Epithelial cell of proximal tubule (primary cell): Measurements from ENCODE around the gene ALDH7A1. TPM values are rescaled to one million over a fixed set of nuclear protein-coding genes. Genes with fewer than 3 reads are reported as not detected.
"Not testable (repeated sequence)": the region's sequence is repeated elsewhere in the genome, so short reads cannot be mapped to it uniquely, and the experiment has no call there.

Experiments used
- DNase-seq: peaks from one replicate; pipeline ENCODE4 v3.0.0-alpha.2; 2011; ENCODE audit warnings: low read depth
- H3K4me3 ChIP-seq: 2 replicates; pipeline ENCODE4 v1.5.1; 2011; ENCODE audit warnings: low read depth, mild to moderate bottlenecking, low read length
- total RNA-seq: library from RNA; depleted of rRNA; stranded (reverse); fragments of >200 nt; gene quantifications from 2 replicates; pipeline ENCODE4 v1.2.3, GENCODE V29; 2015
- TF ChIP-seq, protein P1 (sequence below): conservative IDR thresholded peaks from 2 replicates; pipeline ENCODE4 v1.5.1; 2012; ENCODE audit warnings: low read depth, mild to moderate bottlenecking, low read length

The ALDH7A1 gene
- total RNA-seq, 1 donor from 2014 or later = 25.4 TPM

DNA sequence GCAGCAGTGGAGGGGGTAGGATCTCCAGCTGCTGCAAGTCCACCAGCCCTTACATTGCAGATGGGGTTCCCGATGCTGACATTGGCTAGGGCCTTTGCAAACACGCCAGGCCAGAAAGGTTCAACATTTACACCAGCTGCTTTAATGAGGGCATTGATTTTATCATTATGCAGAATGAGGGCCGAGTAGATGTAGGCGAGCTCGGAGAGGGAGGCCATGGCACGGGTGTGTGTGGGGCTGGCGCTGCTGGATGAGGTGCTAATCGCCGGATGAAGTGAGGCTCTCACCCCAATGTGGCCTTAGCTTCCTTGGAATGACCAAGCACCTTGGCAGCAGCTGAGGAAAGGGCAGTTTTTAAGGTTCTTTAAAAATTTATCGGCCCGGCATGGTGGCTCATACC, 33.1 kb upstream of the ALDH7A1 start:
- TF ChIP-seq, protein P1, sequence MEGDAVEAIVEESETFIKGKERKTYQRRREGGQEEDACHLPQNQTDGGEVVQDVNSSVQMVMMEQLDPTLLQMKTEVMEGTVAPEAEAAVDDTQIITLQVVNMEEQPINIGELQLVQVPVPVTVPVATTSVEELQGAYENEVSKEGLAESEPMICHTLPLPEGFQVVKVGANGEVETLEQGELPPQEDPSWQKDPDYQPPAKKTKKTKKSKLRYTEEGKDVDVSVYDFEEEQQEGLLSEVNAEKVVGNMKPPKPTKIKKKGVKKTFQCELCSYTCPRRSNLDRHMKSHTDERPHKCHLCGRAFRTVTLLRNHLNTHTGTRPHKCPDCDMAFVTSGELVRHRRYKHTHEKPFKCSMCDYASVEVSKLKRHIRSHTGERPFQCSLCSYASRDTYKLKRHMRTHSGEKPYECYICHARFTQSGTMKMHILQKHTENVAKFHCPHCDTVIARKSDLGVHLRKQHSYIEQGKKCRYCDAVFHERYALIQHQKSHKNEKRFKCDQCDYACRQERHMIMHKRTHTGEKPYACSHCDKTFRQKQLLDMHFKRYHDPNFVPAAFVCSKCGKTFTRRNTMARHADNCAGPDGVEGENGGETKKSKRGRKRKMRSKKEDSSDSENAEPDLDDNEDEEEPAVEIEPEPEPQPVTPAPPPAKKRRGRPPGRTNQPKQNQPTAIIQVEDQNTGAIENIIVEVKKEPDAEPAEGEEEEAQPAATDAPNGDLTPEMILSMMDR = no peak
- no peak for DNase-seq
- no peak overlapping the region for H3K4me3 ChIP-seq

DNA sequence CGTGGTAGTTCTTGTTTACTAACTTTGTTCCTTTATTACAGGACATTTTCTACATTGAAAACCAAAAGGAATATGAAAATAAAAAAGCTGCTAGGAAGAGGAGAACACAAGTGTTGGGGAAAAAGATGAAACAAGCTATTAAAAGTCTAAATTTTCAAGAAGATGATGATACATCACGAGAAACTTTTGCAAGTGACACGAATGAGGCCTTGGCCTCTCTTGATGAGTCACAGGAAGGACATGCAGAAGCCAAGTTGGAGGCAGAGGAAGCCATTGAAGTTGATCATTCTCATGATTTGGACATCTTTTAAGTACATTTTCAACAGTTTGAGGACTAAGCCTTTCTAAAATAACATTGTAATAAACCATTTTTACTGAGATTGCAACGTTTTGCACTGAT, 29.5 kb upstream of the ALDH7A1 start:
- TF ChIP-seq, protein P1 = no peak
- DNase-seq = peak; percentile 86
- H3K4me3 ChIP-seq = no peak overlapping the region

DNA sequence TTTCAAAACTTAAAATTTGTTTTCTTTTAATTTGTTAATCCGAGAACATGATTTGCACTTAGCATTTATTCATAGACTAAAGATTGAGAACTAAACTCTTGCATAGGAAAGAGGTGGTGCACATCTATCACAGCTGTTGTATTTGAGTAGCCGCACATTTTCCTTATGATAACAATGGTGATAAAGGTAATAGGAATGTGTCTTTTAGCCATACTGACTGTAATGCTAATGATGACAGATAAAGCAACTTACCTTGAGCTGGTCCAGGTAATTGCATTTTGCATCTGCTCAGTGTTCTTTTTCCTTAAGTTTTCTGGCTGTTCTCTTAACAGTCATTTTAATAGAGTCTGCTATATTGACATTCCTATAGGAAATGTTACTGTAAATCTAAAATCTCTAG, 24.8 kb upstream of the ALDH7A1 start:
- TF ChIP-seq, protein P1 = no peak
- no peak for DNase-seq
- H3K4me3 ChIP-seq = no peak overlapping the region

DNA sequence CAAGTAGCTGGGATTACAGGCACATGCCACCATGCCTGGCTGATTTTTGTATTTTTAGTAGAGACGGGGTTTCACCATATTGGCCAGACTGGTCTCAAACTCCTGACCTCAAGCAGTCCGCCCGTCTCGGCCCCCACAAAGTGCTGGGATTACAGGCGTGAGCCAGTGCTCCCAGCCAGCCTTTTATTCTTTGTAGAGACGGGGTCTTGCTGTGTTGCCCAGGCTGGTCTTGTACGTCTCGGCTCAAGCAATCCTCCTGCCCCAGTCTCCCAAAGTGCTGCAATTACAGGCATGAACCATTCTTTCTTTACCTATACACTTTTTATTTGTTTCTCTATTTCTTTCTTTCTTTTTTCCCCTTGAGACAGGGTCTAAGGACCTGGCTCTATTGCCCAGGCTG, 22.6 kb upstream of the ALDH7A1 start:
- not testable (repeated sequence) for H3K4me3 ChIP-seq, DNase-seq

DNA sequence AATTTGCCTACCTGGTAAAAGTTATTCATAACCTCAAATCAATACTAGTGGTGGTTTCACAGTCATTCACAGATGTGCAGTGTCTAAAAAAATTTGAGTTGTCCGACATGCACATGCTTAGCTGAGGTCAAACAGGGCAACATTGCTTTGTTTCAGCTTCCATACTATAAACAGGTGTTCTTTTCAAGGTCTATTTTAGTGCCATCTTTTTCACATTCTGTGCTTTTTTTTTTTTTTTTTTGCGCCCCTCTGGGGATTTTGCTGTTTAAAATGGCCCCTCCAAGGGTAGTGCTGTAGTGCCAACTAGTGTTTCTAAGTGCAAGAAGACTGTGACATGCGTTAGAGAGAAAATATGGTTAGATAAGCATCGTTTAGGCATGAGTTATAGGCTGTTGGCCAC, 20.3 kb upstream of the ALDH7A1 start:
- DNase-seq = no peak
- TF ChIP-seq, protein P1 = no peak
- H3K4me3 ChIP-seq = no peak overlapping the region

DNA sequence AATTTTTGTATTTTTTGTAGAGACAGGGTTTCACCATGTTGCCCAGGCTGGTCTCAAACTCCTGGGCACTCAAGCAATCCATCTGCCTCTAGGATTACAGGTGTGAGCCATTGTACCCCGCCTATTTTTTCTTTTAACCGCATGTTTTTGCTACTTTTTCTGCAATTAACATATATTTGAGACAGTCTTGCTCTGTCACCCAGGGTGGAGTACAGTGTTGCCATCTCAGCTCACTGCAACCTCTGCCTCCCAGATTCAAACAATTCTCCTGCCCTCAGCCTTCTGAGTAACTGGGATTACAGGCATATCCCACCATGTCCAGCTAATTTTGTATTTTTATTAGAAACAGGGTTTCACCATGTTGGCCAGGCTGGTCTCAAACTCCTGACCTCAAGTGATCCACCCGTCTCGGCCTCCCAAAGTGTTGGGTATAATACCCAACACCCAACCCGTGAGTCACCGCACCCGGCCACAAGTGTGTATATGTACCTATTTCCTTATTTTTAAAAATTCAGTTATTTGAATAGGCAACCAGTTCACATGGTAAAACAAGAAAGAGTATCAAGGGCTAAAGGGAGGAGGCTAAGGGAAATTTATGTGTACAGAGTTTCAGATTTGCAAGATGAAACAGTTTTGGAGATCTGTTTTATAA, 19.0 kb upstream of the ALDH7A1 start:
- no peak for DNase-seq
- no peak overlapping the region for H3K4me3 ChIP-seq
- TF ChIP-seq, protein P1 = no peak

DNA sequence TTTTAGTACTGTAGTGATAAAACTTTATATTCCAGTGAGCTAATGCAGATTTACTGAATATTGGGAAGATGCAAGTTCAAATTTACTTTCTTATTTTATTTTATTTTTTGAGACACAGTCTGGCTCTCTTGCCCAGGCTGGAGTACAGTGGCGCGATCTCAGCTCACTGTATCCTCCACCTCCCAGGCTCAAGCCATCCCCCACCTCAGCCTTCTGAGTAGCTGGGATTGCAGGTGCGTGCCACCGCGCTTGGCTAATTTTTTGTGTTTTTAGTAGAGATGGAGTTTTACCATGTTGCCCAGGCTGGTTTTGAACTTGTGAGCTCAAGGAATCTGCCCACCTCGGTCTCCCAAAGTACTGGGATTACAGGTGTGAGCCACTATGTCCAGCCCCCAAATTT, 15.6 kb upstream of the ALDH7A1 start:
- TF ChIP-seq, protein P1 = no peak
- DNase-seq = no peak

More for the DNA sequence above, 15.6 kb upstream of the ALDH7A1 start:
- H3K4me3 ChIP-seq = no peak overlapping the region
